H1 (cell line): ENCODE measurements around the gene C1GALT1. TPM values are rescaled to one million over a fixed set of nuclear protein-coding genes. Genes with fewer than 3 reads are reported as not detected.

Experiments used
- CTCF ChIA-PET: fragments of 300-600 bp; sonication (Branson Sonifier 250); formaldehyde crosslinking; loops from one replicate; lab custom pipeline; 2021; ENCODE audit not compliant: partially characterized antibody; lab: Charles Lee
- POLR2A ChIA-PET: fragments of 300-600 bp; sonication (Branson Sonifier 250); formaldehyde crosslinking; loops from one replicate; lab custom pipeline; 2021; ENCODE audit warnings: inconsistent platforms; ENCODE audit not compliant: partially characterized antibody; lab: Charles Lee
- DNase-seq, 2 experiments: peaks; one replicate each; pipeline versions ENCODE4 v3.0.0 to v3.0.0-alpha.2; 2010 to 2022; ENCODE audit warnings: low spot score in 2 of 2, low read depth in 1 of 2, mixed read lengths in 1 of 2
- FAIRE-seq: peaks from 2 replicates; lab custom pipeline; 2011; peaks lifted over from hg19 to GRCh38; lab: Jason Lieb, UNC
- H2AFZ ChIP-seq: 2 replicates; pipeline ENCODE4 v1.8.1; 2012; ENCODE audit warnings: low read length, inconsistent platforms
- H2AK5ac ChIP-seq: 2 replicates; pipeline ENCODE4 v1.6.1; 2013; ENCODE audit warnings: low read depth, low read length
- H2BK120ac ChIP-seq: replicated peaks from 2 replicates; pipeline ENCODE3; 2013; ENCODE audit warnings: low read depth, low read length, inconsistent platforms
- H2BK12ac ChIP-seq: 2 replicates; pipeline ENCODE4 v1.6.1; 2013; ENCODE audit warnings: low read depth, low read length
- H2BK15ac ChIP-seq: 2 replicates; pipeline ENCODE4 v1.6.1; 2013; ENCODE audit warnings: low read length
- H2BK20ac ChIP-seq: 2 replicates; pipeline ENCODE4 v1.6.1; 2013; ENCODE audit warnings: low read length
- H2BK5ac ChIP-seq: 2 replicates; pipeline ENCODE4 v1.6.1; 2013; ENCODE audit warnings: low read depth, low read length
- H3K14ac ChIP-seq: 2 replicates; pipeline ENCODE4 v1.6.1; 2013; ENCODE audit warnings: inconsistent platforms; ENCODE audit not compliant: insufficient read length
- H3K18ac ChIP-seq: 2 replicates; pipeline ENCODE4 v1.6.1; 2013; ENCODE audit warnings: low read length; ENCODE audit errors: extremely low read depth
- H3K23ac ChIP-seq: 2 replicates; pipeline ENCODE4 v1.6.1; 2013; ENCODE audit warnings: inconsistent platforms; ENCODE audit not compliant: insufficient read length
- H3K23me2 ChIP-seq: 2 replicates; pipeline ENCODE4 v1.6.1; 2013; ENCODE audit warnings: low read depth, low read length
- H3K27ac ChIP-seq: 2 replicates; pipeline ENCODE4 v1.6.1; 2011; ENCODE audit warnings: low read depth, low read length, inconsistent platforms
- H3K27me3 ChIP-seq, 4 experiments: replicated peaks in 1 of 4; 1 replicate in 1 of 4; 2 replicates in 3 of 4; pipeline versions ENCODE4 v1.6.1 to v1.8.1; 2011 to 2013; ENCODE audit warnings: low read length in 3 of 4, mild to moderate bottlenecking in 3 of 4, inconsistent platforms in 2 of 4, mixed read lengths in 2 of 4, moderate library complexity in 1 of 4; ENCODE audit not compliant: control insufficient read depth in 3 of 4, insufficient read depth in 3 of 4; ENCODE audit errors: extremely low read depth in 1 of 4
- H3K36me3 ChIP-seq, 4 experiments: 2 replicates each; pipeline versions ENCODE4 v1.6.1 to v1.8.1; 2011 to 2013; ENCODE audit warnings: mild to moderate bottlenecking in 4 of 4, low read length in 3 of 4, moderate library complexity in 2 of 4, control low read depth in 1 of 4, inconsistent platforms in 1 of 4; ENCODE audit not compliant: insufficient read depth in 4 of 4, control insufficient read depth in 2 of 4
- H3K4ac ChIP-seq: replicated peaks from 2 replicates; pipeline ENCODE3; 2013; ENCODE audit warnings: low read length, low read depth, mixed read lengths, inconsistent platforms; ENCODE audit not compliant: insufficient read length
- H3K4me1 ChIP-seq, 4 experiments: replicated peaks in 1 of 4; 1 replicate in 1 of 4; 2 replicates in 3 of 4; pipeline versions ENCODE4 v1.6.1 to v1.8.1; 2011 to 2013; ENCODE audit warnings: low read length in 3 of 4, inconsistent platforms in 2 of 4, mixed read lengths in 1 of 4; ENCODE audit not compliant: insufficient read depth in 4 of 4, control insufficient read depth in 3 of 4
- H3K4me2 ChIP-seq, 2 experiments: 2 replicates each; pipeline versions ENCODE4 v1.6.1 to v1.8.1; 2011 to 2013; ENCODE audit warnings: low read depth in 2 of 2, low read length in 2 of 2, control low read depth in 1 of 2, inconsistent platforms in 1 of 2, mild to moderate bottlenecking in 1 of 2; ENCODE audit not compliant: insufficient read depth in 1 of 2
- H3K4me3 ChIP-seq, 4 experiments: fragments of 200-600, 300-600 bp in 1 of 4; sonication (generic), shearing (Covaris generic), sonication (Bioruptor Twin) in 1 of 4; 2 replicates each; pipeline versions ENCODE4 v1.5.1 to v1.8.1; 2011 to 2016; ENCODE audit warnings: low read length in 4 of 4, low read depth in 3 of 4, control low read depth in 2 of 4, inconsistent platforms in 2 of 4, mild to moderate bottlenecking in 2 of 4, mixed read lengths in 1 of 4, moderate library complexity in 1 of 4; ENCODE audit not compliant: insufficient read depth in 2 of 4; ENCODE audit errors: extremely low read depth in 1 of 4
- H3K56ac ChIP-seq: replicated peaks from 2 replicates; pipeline ENCODE3; 2013; ENCODE audit warnings: low read depth, mild to moderate bottlenecking, mixed read lengths, low read length, inconsistent platforms; ENCODE audit not compliant: insufficient read length
- H3K79me1 ChIP-seq: 2 replicates; pipeline ENCODE4 v1.6.1; 2013; ENCODE audit warnings: low read depth, low read length, control low read depth
- H3K79me2 ChIP-seq, 2 experiments: 2 replicates each; pipeline versions ENCODE4 v1.6.1 to v1.8.1; 2012 to 2013; ENCODE audit warnings: low read length in 2 of 2, mild to moderate bottlenecking in 2 of 2, inconsistent platforms in 1 of 2; ENCODE audit not compliant: insufficient read depth in 2 of 2, control insufficient read depth in 1 of 2
- H3K9ac ChIP-seq, 4 experiments: replicated peaks in 1 of 4; 1 replicate in 1 of 4; 2 replicates in 3 of 4; pipeline versions ENCODE4 v1.6.1 to v1.8.1; 2011 to 2013; ENCODE audit warnings: low read depth in 3 of 4, low read length in 3 of 4, control low read depth in 2 of 4, mild to moderate bottlenecking in 2 of 4, moderate library complexity in 2 of 4, inconsistent platforms in 1 of 4; ENCODE audit errors: extremely low read depth in 1 of 4
- H3K9me3 ChIP-seq, 2 experiments: 2 replicates each; pipeline versions ENCODE4 v1.6.1 to v1.8.1; 2012 to 2013; ENCODE audit warnings: mild to moderate bottlenecking in 2 of 2, moderate library complexity in 2 of 2, control low read depth in 1 of 2, inconsistent platforms in 1 of 2, low read depth in 1 of 2, low read length in 1 of 2, mixed read lengths in 1 of 2; ENCODE audit not compliant: insufficient read depth in 2 of 2
- H4K20me1 ChIP-seq, 2 experiments: replicated peaks in 1 of 2; 2 replicates each; pipeline versions ENCODE3 to v1.8.1; 2011 to 2013; ENCODE audit warnings: inconsistent platforms in 2 of 2, low read length in 2 of 2, mild to moderate bottlenecking in 1 of 2; ENCODE audit not compliant: insufficient read depth in 2 of 2, control insufficient read depth in 1 of 2
- H4K5ac ChIP-seq: 2 replicates; pipeline ENCODE4 v1.6.1; 2013; ENCODE audit warnings: low read length, low read depth, mixed read lengths, inconsistent platforms; ENCODE audit not compliant: insufficient read length
- H4K8ac ChIP-seq: 2 replicates; pipeline ENCODE4 v1.8.0; 2013; ENCODE audit warnings: mild to moderate bottlenecking, moderate library complexity, low read length, inconsistent platforms; ENCODE audit not compliant: insufficient read depth; ENCODE audit errors: extremely low read depth
- H4K91ac ChIP-seq: replicated peaks from 2 replicates; pipeline ENCODE3; 2013; ENCODE audit warnings: low read length, mixed read lengths, inconsistent platforms; ENCODE audit not compliant: insufficient read length
- KDM1A ChIP-seq: fragments of 200-600, 300-600 bp; sonication (generic); IDR thresholded peaks from 2 replicates; pipeline ENCODE4 v1.7.1; 2016; ENCODE audit warnings: mild to moderate bottlenecking, low read length, borderline replicate concordance
- MAX ChIP-seq: IDR thresholded peaks from 2 replicates; pipeline ENCODE4 v1.6.1; 2012; ENCODE audit warnings: inconsistent platforms
- NRF1 ChIP-seq: IDR thresholded peaks from 2 replicates; pipeline ENCODE4 v1.6.1; 2011; ENCODE audit warnings: mild to moderate bottlenecking, low read depth, low read length, improper control_type of control experiment
- RBBP5 ChIP-seq: IDR thresholded peaks from 2 replicates; pipeline ENCODE4 v1.7.1; 2012; ENCODE audit warnings: low read depth, mild to moderate bottlenecking, inconsistent platforms, low read length, moderate library complexity, borderline replicate concordance
- RNF2 ChIP-seq: fragments of 200-900, 300-1000 bp; sonication (generic); IDR thresholded peaks from 2 replicates; pipeline ENCODE4 v1.7.1; 2016; ENCODE audit warnings: borderline replicate concordance, low read depth, mild to moderate bottlenecking, antibody characterized with exemption, low read length; ENCODE audit not compliant: poor library complexity, severe bottlenecking; ENCODE audit errors: missing control alignments
- SP1 ChIP-seq: IDR thresholded peaks from 2 replicates; pipeline ENCODE4 v1.6.1; 2011; ENCODE audit warnings: low read depth, low read length
- SRF ChIP-seq: IDR thresholded peaks from 2 replicates; pipeline ENCODE4 v1.6.1; 2011; ENCODE audit warnings: mild to moderate bottlenecking, low read depth, low read length, moderate library complexity
- TEAD4 ChIP-seq: IDR thresholded peaks from 2 replicates; pipeline ENCODE4 v1.6.1; 2012; ENCODE audit warnings: low read depth, low read length, inconsistent platforms, mixed read lengths
- WGBS, 2 experiments: shearing (Covaris generic) in 1 of 2; methylation state at CpG; one replicate each; pipeline versions ENCODE4 v1.1.6 to v1.1.7; 2013 to 2015; ENCODE audit warnings: low lambda C conversion rate in 2 of 2, mixed read lengths in 2 of 2, inconsistent platforms in 1 of 2, low coverage in 1 of 2, missing lambda C conversion rate in 1 of 2; ENCODE audit not compliant: insufficient replicate concordance in 2 of 2, insufficient coverage in 1 of 2, insufficient read length in 1 of 2; ENCODE audit errors: extremely low coverage in 1 of 2, missing lambda C conversion rate in 1 of 2; 5-methylcytosine and 5-hydroxymethylcytosine counted together
- polyA plus RNA-seq, 7 experiments: library from polyadenylated mRNA; depleted of rRNA in 3 of 7; stranded (reverse) in 5 of 7; unstranded in 2 of 7; fragments of >200 nt in 5 of 7; fragments of 200-250 nt in 2 of 7; gene quantifications; 1 replicate in 5 of 7; 2 replicates in 1 of 7; 4 replicates in 1 of 7; pipeline versions ENCODE4 v1.2.1 to v1.2.3, GENCODE V29; 2011 to 2013; ENCODE audit warnings: missing spikeins in 2 of 7, mixed read lengths in 2 of 7
- total RNA-seq: library from RNA; stranded (reverse); fragmentation: NEBNext Ultra II Directional; extraction: Animal tissue kit (Norgen Biotek cat#: 25700); gene quantifications from 2 replicates; pipeline ENCODE4 v1.2.1, GENCODE V29; 2021
- TF ChIP-seq, protein P1 (sequence below): IDR thresholded peaks from 2 replicates; pipeline ENCODE4 v1.6.1; 2012; ENCODE audit warnings: low read length, inconsistent platforms
- TF ChIP-seq, protein P2 (sequence below): IDR thresholded peaks from 2 replicates; pipeline ENCODE4 v1.6.1; 2012; ENCODE audit warnings: inconsistent platforms

The C1GALT1 gene
- total and polyA plus RNA-seq, 2 of the 8 experiments (the other 6 are each of a cell fraction or from before 2014, with no cell fraction given), result 18.7 to 94.2 TPM

GRCh38 chr7:7151865-7152264 lies 30.5 kb upstream of the C1GALT1 start:
- Histone ChIP-seq H3K14ac (no peak overlapping the region), H3K79me2 (no peaks in the 10 kb centered on the region), H4K8ac (no peak overlapping the region), H3K9me3 (peaks cover 5 to 16% of the 10 kb centered on the region in 2 experiments; a peak in 3 of 4 replicates), H4K91ac (no peak overlapping the region), H3K4ac (no peak overlapping the region), H4K5ac (no peak overlapping the region), H3K9ac (no peak overlapping the region), H2AK5ac (no peak overlapping the region), H3K18ac (no peak overlapping the region), H3K4me2 (no peak overlapping the region), H3K36me3 (no peaks in the 10 kb centered on the region), H3K56ac (no peak overlapping the region), H2AFZ (no peak overlapping the region), H2BK5ac (no peak overlapping the region), H3K4me3 (no peak overlapping the region), H3K23me2 (no peaks in the 10 kb centered on the region), H2BK120ac (no peak overlapping the region), H3K79me1 (no peaks in the 10 kb centered on the region), H2BK15ac (no peak overlapping the region), H3K27me3 (no peaks in the 10 kb centered on the region), H3K27ac (no peak overlapping the region), H3K23ac (no peak overlapping the region), H2BK12ac (no peak overlapping the region), H2BK20ac (no peak overlapping the region), H4K20me1 (no peaks in the 10 kb centered on the region), H3K4me1 (no peaks in the 10 kb centered on the region)
- no peak for DNase-seq
- POLR2A ChIA-PET, result no interaction called here
- CTCF ChIA-PET, result no interaction called here
- WGBS, 2 experiments, result 86% methylated on average over 1 of the region's 1 CpG; no CpG with 5 or more reads in 1 of the 2 experiments
- TF ChIP-seq SRF, result no peak
- TF ChIP-seq RNF2, result no peak
- TF ChIP-seq, protein P1, sequence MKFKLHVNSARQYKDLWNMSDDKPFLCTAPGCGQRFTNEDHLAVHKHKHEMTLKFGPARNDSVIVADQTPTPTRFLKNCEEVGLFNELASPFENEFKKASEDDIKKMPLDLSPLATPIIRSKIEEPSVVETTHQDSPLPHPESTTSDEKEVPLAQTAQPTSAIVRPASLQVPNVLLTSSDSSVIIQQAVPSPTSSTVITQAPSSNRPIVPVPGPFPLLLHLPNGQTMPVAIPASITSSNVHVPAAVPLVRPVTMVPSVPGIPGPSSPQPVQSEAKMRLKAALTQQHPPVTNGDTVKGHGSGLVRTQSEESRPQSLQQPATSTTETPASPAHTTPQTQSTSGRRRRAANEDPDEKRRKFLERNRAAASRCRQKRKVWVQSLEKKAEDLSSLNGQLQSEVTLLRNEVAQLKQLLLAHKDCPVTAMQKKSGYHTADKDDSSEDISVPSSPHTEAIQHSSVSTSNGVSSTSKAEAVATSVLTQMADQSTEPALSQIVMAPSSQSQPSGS, result no peak
- TF ChIP-seq NRF1, result no peak
- TF ChIP-seq, protein P2, sequence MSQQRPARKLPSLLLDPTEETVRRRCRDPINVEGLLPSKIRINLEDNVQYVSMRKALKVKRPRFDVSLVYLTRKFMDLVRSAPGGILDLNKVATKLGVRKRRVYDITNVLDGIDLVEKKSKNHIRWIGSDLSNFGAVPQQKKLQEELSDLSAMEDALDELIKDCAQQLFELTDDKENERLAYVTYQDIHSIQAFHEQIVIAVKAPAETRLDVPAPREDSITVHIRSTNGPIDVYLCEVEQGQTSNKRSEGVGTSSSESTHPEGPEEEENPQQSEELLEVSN, result no peak
- no peak for TF ChIP-seq SP1
- no peak for TF ChIP-seq KDM1A
- no peak for TF ChIP-seq RBBP5
- no peak for TF ChIP-seq MAX
- TF ChIP-seq TEAD4, result no peak
- FAIRE-seq, result no peak
